ENCODE results near the gene BIRC2. TPM values are rescaled to one million over a fixed set of nuclear protein-coding genes. Genes with fewer than 3 reads are reported as not detected.
A peak's percentile ranks its signal among the peaks of the same experiment; 100 is the strongest.

Gene BIRC2
- polyA plus RNA-seq, 1 donor (not counting 4 experiments of a cell fraction or from before 2014, with no cell fraction given): 53.8 TPM

DNA sequence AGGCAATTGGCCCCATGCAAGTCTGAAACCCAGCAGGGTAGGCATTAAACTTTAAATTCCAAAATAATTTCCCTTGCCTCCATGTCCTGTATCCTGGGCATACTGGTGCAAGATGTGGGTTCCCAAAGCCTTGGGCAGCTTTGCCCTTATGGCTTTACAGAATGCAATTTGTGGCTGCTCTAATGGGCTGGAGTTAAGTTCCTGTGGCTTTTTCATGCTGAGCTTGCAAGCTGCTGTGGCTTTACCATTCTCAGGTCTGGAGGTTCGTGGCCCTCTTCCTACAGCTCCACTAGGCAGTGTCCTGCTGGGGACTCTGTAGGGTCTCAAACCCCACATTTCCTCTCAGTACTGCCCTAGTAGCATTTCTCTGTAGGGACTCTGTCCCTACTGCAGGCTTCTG lies 44.8 kb upstream of the BIRC2 start:
- Histone ChIP-seq H2AFZ (ENCODE audit: control insufficient read depth, low read length) (no peak overlapping the region), H3K4me1 (ENCODE audit: control insufficient read depth, extremely low read depth, insufficient read depth, low read length) (peaks cover 26% of the 10 kb centered on the region), H4K20me1 (ENCODE audit: control insufficient read depth, extremely low read depth, insufficient read depth, low read length) (no peaks in the 10 kb centered on the region), H3K79me2 (ENCODE audit: control insufficient read depth, insufficient read depth, low read length) (no peaks in the 10 kb centered on the region), H3K36me3 (ENCODE audit: control insufficient read depth in 2 of 2, extremely low read depth in 1 of 2, insufficient read depth in 2 of 2, low read length in 2 of 2) (no peaks in the 10 kb centered on the region), H3K9me3 (ENCODE audit: control insufficient read depth, low read depth, low read length) (peaks cover 3% of the 10 kb centered on the region), H3K4me2 (ENCODE audit: control insufficient read depth, extremely low read depth, insufficient read depth, low read depth, low read length) (no peak overlapping the region), H3K9me1 (ENCODE audit: control insufficient read depth, extremely low read depth, insufficient read depth, low read length) (no peaks in the 10 kb centered on the region), H3K9ac (ENCODE audit: control insufficient read depth, extremely low read depth, insufficient read depth, low read length) (no peak overlapping the region), H3K4me3 (ENCODE audit: control insufficient read depth in 2 of 3, extremely low read depth in 1 of 3, insufficient read depth in 2 of 3, low read depth in 1 of 3, low read length in 3 of 3) (no peak overlapping the region), H3K27ac (ENCODE audit: control insufficient read depth, insufficient read depth, low read length) (no peak overlapping the region), H3K27me3 (ENCODE audit: control insufficient read depth, extremely low read depth, insufficient read depth, low read length) (no peaks in the 10 kb centered on the region)
- FAIRE-seq (no peak), DNase-seq (ENCODE audit: low read depth, low spot score) (no peak)
- TF ChIP-seq, protein P1, sequence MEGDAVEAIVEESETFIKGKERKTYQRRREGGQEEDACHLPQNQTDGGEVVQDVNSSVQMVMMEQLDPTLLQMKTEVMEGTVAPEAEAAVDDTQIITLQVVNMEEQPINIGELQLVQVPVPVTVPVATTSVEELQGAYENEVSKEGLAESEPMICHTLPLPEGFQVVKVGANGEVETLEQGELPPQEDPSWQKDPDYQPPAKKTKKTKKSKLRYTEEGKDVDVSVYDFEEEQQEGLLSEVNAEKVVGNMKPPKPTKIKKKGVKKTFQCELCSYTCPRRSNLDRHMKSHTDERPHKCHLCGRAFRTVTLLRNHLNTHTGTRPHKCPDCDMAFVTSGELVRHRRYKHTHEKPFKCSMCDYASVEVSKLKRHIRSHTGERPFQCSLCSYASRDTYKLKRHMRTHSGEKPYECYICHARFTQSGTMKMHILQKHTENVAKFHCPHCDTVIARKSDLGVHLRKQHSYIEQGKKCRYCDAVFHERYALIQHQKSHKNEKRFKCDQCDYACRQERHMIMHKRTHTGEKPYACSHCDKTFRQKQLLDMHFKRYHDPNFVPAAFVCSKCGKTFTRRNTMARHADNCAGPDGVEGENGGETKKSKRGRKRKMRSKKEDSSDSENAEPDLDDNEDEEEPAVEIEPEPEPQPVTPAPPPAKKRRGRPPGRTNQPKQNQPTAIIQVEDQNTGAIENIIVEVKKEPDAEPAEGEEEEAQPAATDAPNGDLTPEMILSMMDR (optimal IDR thresholded peaks at IDR 0.05 in 1 of 3, IDR thresholded peaks at IDR 0.05 in 1 of 3, conservative IDR thresholded peaks at IDR 0.05 in 1 of 3; ENCODE audit: extremely low read depth in 1 of 3, insufficient read depth in 2 of 3, low read length in 3 of 3): no peak
- TF ChIP-seq EZH2 (IDR thresholded peaks at IDR 0.05; ENCODE audit: low read length): no peak
- dilution Hi-C loops (cut with MboI; ENCODE audit: extremely low pct_ligation_motif_present, low sequenced_read_pairs): no loop called here

DNA sequence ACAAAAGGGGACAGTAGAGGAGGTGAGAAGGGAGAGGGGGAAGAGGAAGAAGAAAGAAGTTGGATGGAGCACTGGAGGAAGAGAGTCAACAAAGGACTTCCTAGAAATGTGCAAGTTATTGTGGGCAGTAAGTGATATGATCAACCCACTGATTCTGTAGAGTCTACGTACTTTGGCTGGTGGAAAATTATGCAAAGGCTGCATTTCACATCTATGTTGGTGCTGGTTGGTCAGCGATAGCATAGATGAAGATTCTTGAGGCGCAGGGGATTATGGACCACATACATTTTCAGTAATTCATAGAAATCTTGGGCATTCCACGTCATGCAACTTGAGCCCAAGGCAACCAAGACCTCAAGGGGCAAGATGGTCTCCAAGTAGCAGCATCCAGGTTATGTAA lies 42.3 kb upstream of the BIRC2 start:
- Histone ChIP-seq H3K79me2 (ENCODE audit: control insufficient read depth, insufficient read depth, low read length) (no peaks in the 10 kb centered on the region), H3K9me3 (ENCODE audit: control insufficient read depth, low read depth, low read length) (peaks cover 3% of the 10 kb centered on the region), H4K20me1 (ENCODE audit: control insufficient read depth, extremely low read depth, insufficient read depth, low read length) (no peaks in the 10 kb centered on the region), H3K36me3 (ENCODE audit: control insufficient read depth in 2 of 2, extremely low read depth in 1 of 2, insufficient read depth in 2 of 2, low read length in 2 of 2) (no peaks in the 10 kb centered on the region), H3K4me2 (ENCODE audit: control insufficient read depth, extremely low read depth, insufficient read depth, low read depth, low read length) (no peak overlapping the region), H3K27me3 (ENCODE audit: control insufficient read depth, extremely low read depth, insufficient read depth, low read length) (no peaks in the 10 kb centered on the region), H3K9ac (ENCODE audit: control insufficient read depth, extremely low read depth, insufficient read depth, low read length) (no peak overlapping the region), H3K4me3 (ENCODE audit: control insufficient read depth in 2 of 3, extremely low read depth in 1 of 3, insufficient read depth in 2 of 3, low read depth in 1 of 3, low read length in 3 of 3) (no peak overlapping the region), H2AFZ (ENCODE audit: control insufficient read depth, low read length) (no peak overlapping the region), H3K27ac (ENCODE audit: control insufficient read depth, insufficient read depth, low read length) (peak overlapping the region; percentile 95), H3K4me1 (ENCODE audit: control insufficient read depth, extremely low read depth, insufficient read depth, low read length) (peaks cover 44% of the 10 kb centered on the region), H3K9me1 (ENCODE audit: control insufficient read depth, extremely low read depth, insufficient read depth, low read length) (no peaks in the 10 kb centered on the region)
- dilution Hi-C loops (cut with MboI; ENCODE audit: extremely low pct_ligation_motif_present, low sequenced_read_pairs): no loop called here
- FAIRE-seq: no peak
- no peak for TF ChIP-seq EZH2 (IDR thresholded peaks at IDR 0.05; ENCODE audit: low read length)
- TF ChIP-seq, protein P1 (optimal IDR thresholded peaks at IDR 0.05 in 1 of 3, IDR thresholded peaks at IDR 0.05 in 1 of 3, conservative IDR thresholded peaks at IDR 0.05 in 1 of 3; ENCODE audit: extremely low read depth in 1 of 3, insufficient read depth in 2 of 3, low read length in 3 of 3): no peak
- no peak for DNase-seq (ENCODE audit: low read depth, low spot score)
